ENCODE data around the gene NOP53.

Gene NOP53

GRCh38 chr19:47805313-47805712 lies 60.0 kb downstream of the NOP53 start:
- Histone ChIP-seq H3K9ac (no peak overlapping the region), H4K20me1 (no peaks in the 10 kb centered on the region), H3K27me3 (no peaks in the 10 kb centered on the region), H3K4me3 (no peak overlapping the region), H3K4me2 (no peak overlapping the region), H3K36me3 (no peaks in the 10 kb centered on the region), H3K27ac (no peak overlapping the region), H3K9me3 (replicated peaks in 1 of 11) (peaks cover 15 to 22% (median 17%) of the 10 kb centered on the region in 11 experiments), H3K4me1 (no peaks in the 10 kb centered on the region)
- TF ChIP-seq Cebpa-rat (IDR thresholded peaks at IDR 0.05), result no peak

- no peak overlapping the region for H3K4me3 ChIP-seq
These were observed 61.1 kb downstream of the NOP53 start for GRCh38 chr19:47806435-47806834.

More at GRCh38 chr19:47806435-47806834, 61.1 kb downstream of the NOP53 start:
- H4K20me1 ChIP-seq, result no peaks in the 10 kb centered on the region
- no peak overlapping the region for H3K9ac ChIP-seq
- TF ChIP-seq Cebpa-rat (IDR thresholded peaks at IDR 0.05), result no peak
- no peaks in the 10 kb centered on the region for H3K4me1 ChIP-seq
- peaks cover 10 to 12% (median 11%) of the 10 kb centered on the region in 11 experiments for H3K9me3 ChIP-seq (replicated peaks in 1 of 11)
- H3K4me2 ChIP-seq, result no peak overlapping the region
- H3K27me3 ChIP-seq, result no peaks in the 10 kb centered on the region
- no peak overlapping the region for H3K27ac ChIP-seq
- H3K36me3 ChIP-seq, result no peaks in the 10 kb centered on the region

All from BLaER1 treated with 17β-estradiol and CSF1 and Interleukin-3, amounts not matched to agents 10 nM and 100 nM (cell line).